HepG2 (cell line): Measurements from ENCODE around the gene WNT6. TPM values are rescaled to one million over a fixed set of nuclear protein-coding genes. Genes with fewer than 3 reads are reported as not detected.

ENCODE experiments used
- DZIP1 ChIP-seq: sonication (generic); formaldehyde crosslinking; IDR thresholded peaks from 2 replicates; pipeline ENCODE4 v1.5.0; 2020; ENCODE audit warnings: mild to moderate bottlenecking, missing genetic modification reagents
- FLYWCH1 ChIP-seq: sonication (generic); formaldehyde crosslinking; IDR thresholded peaks from 2 replicates; pipeline ENCODE4 v1.8.1; 2023; ENCODE audit warnings: mild to moderate bottlenecking, missing genetic modification reagents
- GABPA ChIP-seq, 2 experiments: IDR thresholded peaks; 2 replicates each; pipeline ENCODE4 v1.6.1; 2011 to 2016; ENCODE audit warnings: low read depth in 2 of 2, low read length in 1 of 2, missing biosample characterization in 1 of 2, missing genetic modification characterization in 1 of 2
- NPAS2 ChIP-seq: sonication (generic); formaldehyde crosslinking; IDR thresholded peaks from 2 replicates; pipeline ENCODE4 v1.8.0; 2022; ENCODE audit warnings: mild to moderate bottlenecking, missing genetic modification reagents, borderline replicate concordance
- PAF1 ChIP-seq: IDR thresholded peaks from 2 replicates; pipeline ENCODE4 v1.6.1; 2016; ENCODE audit warnings: missing genetic modification reagents, missing compliant biosample characterization
- PRMT3 ChIP-seq: sonication (generic); formaldehyde crosslinking; IDR thresholded peaks from 2 replicates; pipeline ENCODE4 v1.8.1; 2022; ENCODE audit warnings: low read depth, mild to moderate bottlenecking, moderate library complexity, missing genetic modification reagents, borderline replicate concordance
- SETDB1 ChIP-seq: sonication (generic); formaldehyde crosslinking; IDR thresholded peaks from 2 replicates; pipeline ENCODE4 v1.5.1; 2020; ENCODE audit warnings: missing genetic modification reagents, mild to moderate bottlenecking, borderline replicate concordance
- SMAD1 ChIP-seq: sonication (generic); formaldehyde crosslinking; IDR thresholded peaks from 2 replicates; pipeline ENCODE4 v1.4.0; 2020; ENCODE audit warnings: missing genetic modification reagents, low read depth, mild to moderate bottlenecking, borderline replicate concordance
- SRSF4 ChIP-seq: fragments of 200-400 bp; formaldehyde crosslinking; IDR thresholded peaks from one replicate; pipeline ENCODE4 v1.6.1; 2018; ENCODE audit warnings: mild to moderate bottlenecking, low read depth, low read length, moderate library complexity; ENCODE audit not compliant: poor library complexity, severe bottlenecking
- TBP ChIP-seq: sonication (generic); formaldehyde crosslinking; IDR thresholded peaks from 2 replicates; pipeline ENCODE4 v1.5.0; 2020; ENCODE audit warnings: missing genetic modification reagents
- ZNF124 ChIP-seq: sonication (generic); formaldehyde crosslinking; IDR thresholded peaks from 2 replicates; pipeline ENCODE4 v1.4.0; 2020; ENCODE audit warnings: missing genetic modification reagents
- ZNF253 ChIP-seq: sonication (generic); formaldehyde crosslinking; IDR thresholded peaks from 2 replicates; pipeline ENCODE4 v1.8.0; 2022; ENCODE audit warnings: mild to moderate bottlenecking, missing genetic modification reagents, borderline replicate concordance
- ZNF34 ChIP-seq: sonication (generic); formaldehyde crosslinking; IDR thresholded peaks from 2 replicates; pipeline ENCODE4 v1.4.0; 2020; ENCODE audit warnings: mild to moderate bottlenecking, missing genetic modification reagents, borderline replicate concordance
- ZNF362 ChIP-seq: sonication (generic); formaldehyde crosslinking; IDR thresholded peaks from 2 replicates; pipeline ENCODE4 v1.4.0; 2020; ENCODE audit warnings: missing genetic modification reagents, mild to moderate bottlenecking, borderline replicate concordance
- ZNF598 ChIP-seq: sonication (generic); formaldehyde crosslinking; IDR thresholded peaks from 2 replicates; pipeline ENCODE4 v1.5.1; 2020; ENCODE audit warnings: mild to moderate bottlenecking, missing genetic modification reagents, borderline replicate concordance
- ZNF646 ChIP-seq: sonication (generic); formaldehyde crosslinking; IDR thresholded peaks from 2 replicates; pipeline ENCODE4 v1.9.0; 2021; ENCODE audit warnings: mild to moderate bottlenecking, missing genetic modification reagents
- ZNF768 ChIP-seq: sonication (generic); formaldehyde crosslinking; IDR thresholded peaks from 2 replicates; pipeline ENCODE4 v1.4.0; 2020; ENCODE audit warnings: missing genetic modification reagents
- polyA plus RNA-seq, 8 experiments: library from polyadenylated mRNA; depleted of rRNA in 3 of 8; stranded (reverse) in 7 of 8; unstranded in 1 of 8; fragments of >200 nt; fragmentation: Illumina TruSeq in 4 of 8; extraction: Trizol in 4 of 8; gene quantifications; 2 replicates each; pipeline versions ENCODE4 v1.2.1 to v1.2.3, GENCODE V29; 2011 to 2016; ENCODE audit warnings: low read depth in 4 of 8, missing spikeins in 1 of 8, mixed read lengths in 1 of 8; ENCODE audit not compliant: insufficient read depth in 1 of 8
- total RNA-seq, 5 experiments: library from RNA; depleted of rRNA; stranded (reverse); fragments of >200 nt; fragmentation: Illumina TruSeq; extraction: Trizol; gene quantifications; 2 replicates each; pipeline ENCODE4 v1.2.3, GENCODE V29; 2016; ENCODE audit warnings: low read depth in 1 of 5

The WNT6 gene
- total and polyA plus RNA-seq, 2 of the 13 experiments (the other 11 are each of a cell fraction or from before 2014, with no cell fraction given): 0.20 TPM; not detected in 1

- TF ChIP-seq ZNF768 (CRISPR knock-in tag) (peak; percentile 59; the same call in 1 of the 2 replicates), TBP (CRISPR knock-in tag) (no peak), PRMT3 (CRISPR knock-in tag) (peak; percentile 89; the same call in 1 of the 2 replicates), NPAS2 (CRISPR knock-in tag) (peak; percentile 90; the same call in 1 of the 2 replicates), GABPA (IDR thresholded peaks at IDR 0.05; ENCODE audit: low read depth, low read length) (peak; percentile 88), GABPA (CRISPR knock-in tag; IDR thresholded peaks at IDR 0.05; ENCODE audit: low read depth) (peak; percentile 99), ZNF253 (CRISPR knock-in tag) (peak; percentile 92; the same call in 1 of the 2 replicates), ZNF124 (CRISPR knock-in tag) (no peak; the same call in 1 of the 2 replicates), ZNF646 (no peak), PAF1 (CRISPR knock-in tag) (no peak), SMAD1 (peak; percentile 93; the same call in 1 of the 2 replicates), ZNF598 (CRISPR knock-in tag) (peak; percentile 93; the same call in 1 of the 2 replicates), ZNF34 (CRISPR knock-in tag) (0 out of 2 replicates have a peak, but pooled peaks have one; percentile 72), DZIP1 (CRISPR knock-in tag) (0 out of 2 replicates have a peak, but pooled peaks have one; percentile 19), SETDB1 (CRISPR knock-in tag) (no peak), ZNF362 (CRISPR knock-in tag) (0 out of 2 replicates have a peak, but pooled peaks have one; percentile 61), FLYWCH1 (CRISPR knock-in tag) (no peak), SRSF4 (no peak)
Observed at GRCh38 chr2:218908721-218909619, 49.4 kb downstream of the WNT6 start (continued).
